Adipocyte (in vitro differentiated cells): ENCODE results near the gene ICOS.

Source experiments
- DNase-seq: peaks from one replicate; pipeline ENCODE4 v3.0.0-alpha.2; 2015; ENCODE audit warnings: low read depth
- H3K27me3 ChIP-seq: replicated peaks from 2 replicates; pipeline ENCODE4 v1.7.0; 2013; ENCODE audit warnings: mild to moderate bottlenecking, low read length, moderate library complexity; ENCODE audit not compliant: control insufficient read depth, insufficient read depth
- H3K36me3 ChIP-seq: 2 replicates; pipeline ENCODE4 v1.7.0; 2013; ENCODE audit warnings: low read length, mild to moderate bottlenecking, moderate library complexity; ENCODE audit not compliant: control insufficient read depth, insufficient read depth, severe bottlenecking
- H3K4me1 ChIP-seq: 2 replicates; pipeline ENCODE4 v1.7.0; 2013; ENCODE audit warnings: mild to moderate bottlenecking, low read length, moderate library complexity; ENCODE audit not compliant: control insufficient read depth, insufficient read depth
- H3K4me3 ChIP-seq: 2 replicates; pipeline ENCODE4 v1.7.0; 2013; ENCODE audit warnings: mild to moderate bottlenecking, low read length, moderate library complexity
- H3K9ac ChIP-seq: 2 replicates; pipeline ENCODE4 v1.7.0; 2013; ENCODE audit warnings: mild to moderate bottlenecking, low read length, moderate library complexity
- H3K9me3 ChIP-seq: 2 replicates; pipeline ENCODE4 v1.7.0; 2013; ENCODE audit warnings: mild to moderate bottlenecking, low read length, moderate library complexity; ENCODE audit not compliant: control insufficient read depth

The ICOS gene

DNA sequence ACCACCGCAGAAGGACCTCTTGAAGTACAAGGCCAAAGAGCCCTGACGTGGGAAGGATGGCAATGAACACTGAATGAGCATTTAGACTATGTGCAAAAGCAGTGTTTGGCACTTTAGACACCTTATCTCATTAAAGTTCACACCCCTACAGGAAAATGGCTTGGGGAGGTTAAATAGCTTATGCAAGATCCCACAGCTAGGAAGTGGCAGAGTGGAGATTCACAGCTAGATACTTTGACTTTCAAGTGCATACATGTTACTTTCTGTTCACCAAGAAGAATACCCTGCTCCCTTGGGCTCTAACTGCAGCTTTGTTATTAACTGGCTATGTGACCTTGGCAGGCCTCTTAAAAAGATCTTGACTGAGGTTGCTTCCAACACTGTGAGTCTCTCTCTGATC is 58.2 kb downstream of the ICOS start:
- peaks cover 12% of the 10 kb centered on the region for H3K27me3 ChIP-seq
- no peak overlapping the region for H3K9ac ChIP-seq
- DNase-seq = no peak
- no peaks in the 10 kb centered on the region for H3K36me3 ChIP-seq
- H3K9me3 ChIP-seq = no peaks in the 10 kb centered on the region
- H3K4me1 ChIP-seq = peaks cover 17% of the 10 kb centered on the region
- H3K4me3 ChIP-seq = no peak overlapping the region

DNA sequence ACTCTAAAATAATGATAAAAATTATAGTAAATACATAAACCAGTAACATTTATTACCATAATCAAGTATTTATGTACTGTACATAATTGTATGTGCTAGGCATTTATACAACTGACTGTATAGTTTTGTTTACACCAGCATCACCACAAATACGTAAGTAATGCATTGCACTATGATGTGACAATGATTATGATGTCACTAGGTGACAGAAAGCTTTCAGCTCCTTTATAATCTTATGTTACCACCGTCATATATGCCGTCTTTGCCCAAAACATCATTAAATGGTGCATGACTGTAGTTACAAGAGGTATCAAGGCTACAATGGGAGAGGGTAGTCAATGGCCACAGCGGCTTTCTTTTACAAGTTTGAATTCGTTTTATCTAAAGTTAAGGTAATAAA is 60.1 kb downstream of the ICOS start:
- Histone ChIP-seq H3K27me3 (peaks cover 22% of the 10 kb centered on the region), H3K9me3 (no peaks in the 10 kb centered on the region), H3K36me3 (no peaks in the 10 kb centered on the region), H3K4me3 (no peak overlapping the region), H3K9ac (no peak overlapping the region), H3K4me1 (peaks cover 17% of the 10 kb centered on the region)
- DNase-seq = no peak

DNA sequence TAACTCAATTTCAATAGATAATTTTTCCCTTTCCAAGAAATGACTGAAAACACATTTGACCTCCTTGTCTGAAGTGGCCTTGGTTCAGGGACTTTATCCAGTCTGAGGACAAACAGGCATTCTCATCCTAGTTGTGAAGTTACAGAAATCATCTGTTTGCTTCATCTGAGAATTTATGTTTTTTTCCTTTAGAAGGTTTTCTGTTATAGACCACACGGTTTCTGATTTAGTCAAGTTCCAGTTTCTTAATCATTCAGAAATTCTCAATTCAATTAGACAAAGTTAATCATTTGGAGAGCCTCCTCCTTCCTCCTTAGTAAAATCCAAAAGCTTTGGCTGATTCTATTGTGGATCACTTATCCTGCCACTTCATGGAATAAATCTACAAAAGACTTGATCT is 60.9 kb downstream of the ICOS start:
- no peak overlapping the region for H3K9ac ChIP-seq
- DNase-seq = no peak
- H3K27me3 ChIP-seq = peaks cover 28% of the 10 kb centered on the region
- H3K4me1 ChIP-seq = peaks cover 17% of the 10 kb centered on the region
- H3K36me3 ChIP-seq = no peaks in the 10 kb centered on the region
- H3K4me3 ChIP-seq = no peak overlapping the region
- no peaks in the 10 kb centered on the region for H3K9me3 ChIP-seq

DNA sequence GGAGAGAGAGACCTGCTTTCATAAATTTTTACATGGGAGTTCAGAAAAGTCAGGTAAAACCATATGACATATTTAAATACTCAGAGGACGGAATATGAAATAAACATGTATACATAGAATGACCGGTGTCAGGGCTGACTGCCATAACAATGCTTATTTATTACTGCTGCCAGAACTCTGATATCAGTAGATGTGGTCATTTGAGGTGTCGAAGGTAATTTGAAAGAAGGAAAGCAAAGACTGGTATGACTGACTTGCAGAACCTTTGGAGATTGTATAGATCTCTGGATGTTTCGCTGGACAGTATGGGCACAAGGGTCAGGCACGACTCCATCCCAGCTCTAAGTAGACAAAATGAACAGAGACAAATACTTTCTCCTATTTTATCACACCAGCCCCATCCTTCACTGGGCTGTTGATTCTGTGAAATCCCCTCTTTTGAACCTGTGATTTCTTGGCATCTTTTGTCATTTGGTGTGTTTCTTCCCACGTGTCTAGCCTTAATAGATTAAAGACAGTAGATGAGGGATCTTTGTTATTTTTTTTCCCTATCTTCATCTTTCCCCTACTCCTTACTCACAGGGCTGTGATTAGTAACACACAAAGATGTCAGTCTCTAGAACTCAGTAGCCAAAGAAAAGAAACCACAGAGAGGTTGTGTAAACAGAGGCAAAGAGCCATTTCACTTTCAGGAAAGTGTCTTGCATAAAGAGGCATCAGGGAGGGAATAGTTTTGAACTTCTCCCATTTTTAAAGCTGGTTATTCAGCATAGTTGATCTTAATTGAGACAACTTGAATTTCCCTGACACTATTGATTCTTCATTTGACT is 61.6 kb downstream of the ICOS start:
- Histone ChIP-seq H3K27me3 (peaks cover 31% of the 10 kb centered on the region), H3K4me3 (no peak overlapping the region), H3K9ac (no peak overlapping the region), H3K9me3 (no peaks in the 10 kb centered on the region), H3K4me1 (peaks cover 17% of the 10 kb centered on the region), H3K36me3 (no peaks in the 10 kb centered on the region)
- DNase-seq = peak; percentile 55

DNA sequence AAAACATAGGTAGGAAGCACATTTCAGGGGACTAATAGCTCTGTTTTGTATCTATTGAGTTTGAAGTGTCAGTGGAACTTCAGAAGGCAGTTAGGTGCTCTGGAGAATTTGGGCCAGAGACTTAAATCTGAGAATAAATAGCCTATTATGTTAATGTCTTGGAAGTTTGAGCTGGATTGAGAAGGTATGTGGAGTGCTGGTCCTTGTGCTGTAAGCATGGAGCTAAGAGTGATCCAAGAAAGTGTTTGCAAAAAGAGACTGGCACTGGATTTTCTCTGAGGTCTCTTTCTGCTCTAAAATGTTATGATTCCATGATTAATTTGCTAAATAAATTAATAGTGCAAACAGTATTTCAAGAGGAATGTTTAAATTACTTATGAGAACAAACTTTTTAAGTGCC is 63.3 kb downstream of the ICOS start:
- Histone ChIP-seq H3K9ac (no peak overlapping the region), H3K27me3 (peaks cover 31% of the 10 kb centered on the region), H3K4me1 (peaks cover 17% of the 10 kb centered on the region), H3K4me3 (no peak overlapping the region), H3K36me3 (no peaks in the 10 kb centered on the region), H3K9me3 (no peaks in the 10 kb centered on the region)
- DNase-seq = no peak

DNA sequence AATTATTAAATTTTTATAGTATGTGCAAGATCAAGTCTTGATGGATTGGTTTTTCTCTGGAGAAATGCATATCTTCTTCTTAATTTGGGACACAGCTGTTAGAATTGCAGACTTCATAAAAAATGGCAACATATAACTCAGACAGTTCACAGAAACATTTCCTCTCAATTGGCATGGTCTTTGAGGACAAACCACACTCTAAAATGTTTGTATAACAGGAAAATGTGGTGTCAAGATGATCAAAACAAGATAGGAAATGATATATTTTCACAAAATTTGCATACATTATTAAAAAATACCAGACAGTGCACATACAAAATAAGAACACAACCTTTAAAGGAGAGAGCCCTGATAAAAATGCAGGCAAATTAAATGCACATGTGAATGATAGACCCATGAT is 63.9 kb downstream of the ICOS start:
- DNase-seq = no peak
- H3K4me1 ChIP-seq = peaks cover 17% of the 10 kb centered on the region
- H3K9me3 ChIP-seq = no peaks in the 10 kb centered on the region
- no peak overlapping the region for H3K9ac ChIP-seq
- no peak overlapping the region for H3K4me3 ChIP-seq
- H3K36me3 ChIP-seq = no peaks in the 10 kb centered on the region
- peaks cover 31% of the 10 kb centered on the region for H3K27me3 ChIP-seq

DNA sequence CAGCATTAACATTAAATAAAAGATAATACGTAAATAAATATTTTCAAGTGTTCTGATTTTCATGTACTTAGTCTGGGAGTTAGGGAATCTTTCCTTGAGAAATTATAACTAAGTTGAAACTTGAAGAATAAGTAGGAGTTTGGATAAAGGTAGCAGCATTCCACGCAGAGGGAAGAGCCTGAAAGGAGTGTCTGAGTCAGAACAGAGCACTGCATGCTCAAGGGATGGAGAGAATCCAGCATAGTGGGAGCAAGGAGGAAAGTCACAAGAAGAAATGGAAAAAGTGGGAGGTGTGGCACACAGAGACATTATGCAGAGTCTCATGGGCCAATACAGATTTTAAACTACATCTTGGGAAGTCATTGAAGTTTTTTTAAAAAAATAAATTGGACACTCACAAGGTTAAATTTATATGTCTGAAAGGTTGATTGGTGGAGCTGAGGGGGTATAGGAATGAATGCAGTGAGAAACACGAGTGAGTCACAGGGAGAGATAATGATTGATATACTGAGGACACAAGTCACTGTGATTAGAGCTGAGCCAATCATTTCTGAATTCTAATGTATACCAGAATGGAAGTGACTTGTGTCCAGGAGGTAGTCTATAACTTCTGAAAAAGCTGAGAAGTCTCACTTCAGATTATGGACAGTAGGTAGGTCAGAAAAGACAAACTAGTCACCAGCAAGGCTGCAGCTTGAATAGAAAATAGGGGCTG is 66.9 kb downstream of the ICOS start:
- peaks cover 43% of the 10 kb centered on the region for H3K27me3 ChIP-seq
- peaks cover 5% of the 10 kb centered on the region for H3K9me3 ChIP-seq
- no peak overlapping the region for H3K4me3 ChIP-seq
- no peaks in the 10 kb centered on the region for H3K36me3 ChIP-seq
- H3K9ac ChIP-seq = no peak overlapping the region
- DNase-seq = no peak
- H3K4me1 ChIP-seq = peaks cover 10% of the 10 kb centered on the region

DNA sequence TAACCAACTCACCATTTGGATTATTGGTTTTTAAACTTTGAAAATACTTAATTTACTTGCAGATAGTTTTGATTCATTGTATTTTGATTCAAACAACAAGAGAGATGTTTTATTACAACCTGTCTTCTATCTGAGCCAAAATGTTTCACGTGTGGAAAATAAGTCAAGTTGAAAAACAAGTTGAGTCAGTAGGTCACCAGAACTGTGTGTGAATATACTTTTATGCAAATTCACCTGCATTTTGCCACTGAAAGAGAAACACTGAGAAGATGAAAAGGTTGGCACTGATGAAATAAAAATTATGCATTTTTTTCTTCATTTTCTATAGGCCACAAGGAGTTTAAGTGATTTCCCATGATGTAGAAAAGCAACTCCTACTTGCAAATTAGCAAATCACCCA is 68.3 kb downstream of the ICOS start:
- H3K27me3 ChIP-seq = peaks cover 40% of the 10 kb centered on the region

DNA sequence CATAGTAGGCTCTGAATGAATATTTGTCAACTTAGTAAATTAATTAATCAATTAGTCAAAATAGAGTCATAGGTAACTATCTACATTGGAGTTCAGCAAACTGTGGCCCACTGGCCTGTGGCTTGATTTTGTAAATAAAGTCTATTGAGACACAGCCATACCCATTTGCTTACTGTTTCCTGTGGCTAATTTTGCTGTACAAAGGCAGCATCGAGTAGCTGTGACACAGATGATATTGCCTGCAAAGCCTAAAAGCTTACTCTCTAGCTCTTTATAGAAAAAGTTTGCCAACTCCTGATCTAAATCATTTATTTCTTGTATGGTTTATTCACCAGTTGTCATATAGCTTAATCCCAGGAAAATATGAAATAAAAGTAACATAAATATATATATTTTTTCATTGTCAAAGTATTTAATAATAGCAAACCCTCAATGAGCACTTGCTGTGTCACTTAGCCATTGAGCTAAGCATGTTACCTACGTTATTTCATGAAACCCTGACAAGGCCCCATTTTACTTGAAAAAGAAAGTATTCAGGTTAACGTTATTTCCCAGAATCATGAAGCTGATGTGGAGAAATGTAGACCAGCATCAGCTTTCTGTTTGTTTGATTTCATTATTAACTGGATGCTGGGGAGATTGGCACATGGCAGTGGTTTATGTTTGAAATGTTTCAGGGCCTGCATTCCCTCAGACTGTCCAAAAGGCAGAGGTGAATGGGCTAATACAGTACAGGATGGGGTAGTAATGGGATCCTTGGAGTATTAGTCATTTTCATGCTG is 69.6 kb downstream of the ICOS start:
- peaks cover 28% of the 10 kb centered on the region for H3K27me3 ChIP-seq

More for the DNA sequence above, 68.3 kb downstream of the ICOS start:
- H3K4me1 ChIP-seq = no peaks in the 10 kb centered on the region
- no peak overlapping the region for H3K9ac ChIP-seq
- no peak overlapping the region for H3K4me3 ChIP-seq
- peaks cover 5% of the 10 kb centered on the region for H3K9me3 ChIP-seq
- DNase-seq = no peak
- H3K36me3 ChIP-seq = no peaks in the 10 kb centered on the region

DNA sequence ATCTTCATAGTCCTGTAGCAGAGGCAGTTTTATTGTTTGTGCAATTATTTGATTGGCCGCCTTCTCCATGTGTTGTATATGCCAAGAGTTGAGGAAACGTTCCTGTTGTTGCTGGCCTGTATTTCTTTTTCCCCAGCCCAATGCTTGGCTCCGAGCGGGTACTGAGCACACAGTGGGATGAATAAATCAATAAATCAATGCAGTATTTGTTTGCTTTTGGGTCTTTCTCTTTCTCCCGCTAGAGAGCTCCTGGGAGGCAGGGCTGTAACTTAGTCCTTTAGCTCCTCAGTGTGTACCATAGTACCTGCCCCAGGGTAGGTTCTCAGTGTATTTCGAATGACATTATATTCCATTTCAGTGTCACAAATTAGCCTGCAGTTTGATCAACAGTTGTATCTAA is 71.8 kb downstream of the ICOS start:
- no peak for DNase-seq
- no peaks in the 10 kb centered on the region for H3K4me1 ChIP-seq
- no peak overlapping the region for H3K9ac ChIP-seq
- peaks cover 5% of the 10 kb centered on the region for H3K9me3 ChIP-seq
- no peak overlapping the region for H3K4me3 ChIP-seq
- H3K27me3 ChIP-seq = peaks cover 26% of the 10 kb centered on the region
- no peaks in the 10 kb centered on the region for H3K36me3 ChIP-seq

More for the DNA sequence above, 69.6 kb downstream of the ICOS start:
- no peaks in the 10 kb centered on the region for H3K36me3 ChIP-seq
- H3K9ac ChIP-seq = no peak overlapping the region
- H3K4me1 ChIP-seq = no peaks in the 10 kb centered on the region
- DNase-seq = no peak
- no peak overlapping the region for H3K4me3 ChIP-seq
- peaks cover 5% of the 10 kb centered on the region for H3K9me3 ChIP-seq
